ENCODE results near the gene RAB40C.

The RAB40C gene
- total RNA-seq: 12.2 to 13.9 reads per million in 2 donors

GRCh38 chr16:589658-590187 lies at the start of gene RAB40C:
Gene RAB40C, plus strand, starts transcription at chr16:590066. Its CDS starts 226 bp downstream, at chr16:590292.
- DNase-seq: peak; percentile 98 to 99 (median 99)

GRCh38 chr16:540645-541340 lies 49.1 kb upstream of the RAB40C start:
- no peak for DNase-seq

- DNase-seq: no peak
Observed at GRCh38 chr16:543301-544164, 46.3 kb upstream of the RAB40C start.

- no peak for DNase-seq
Observed at GRCh38 chr16:544517-544916, 45.3 kb upstream of the RAB40C start.

- peak in 4 of 5 experiments; percentile 20 to 66 (median 40) for DNase-seq
Observed at GRCh38 chr16:546909-547770, 42.7 kb upstream of the RAB40C start.

GRCh38 chr16:548586-548985 lies 41.3 kb upstream of the RAB40C start:
- DNase-seq: no peak

- no peak for DNase-seq
Observed at GRCh38 chr16:549544-550263, 40.2 kb upstream of the RAB40C start.

GRCh38 chr16:551210-551609 lies 38.7 kb upstream of the RAB40C start:
- DNase-seq: no peak

GRCh38 chr16:552171-552570 lies 37.7 kb upstream of the RAB40C start:
- DNase-seq: no peak

- DNase-seq: no peak
Observed at GRCh38 chr16:553601-554296, 36.1 kb upstream of the RAB40C start.

- DNase-seq: no peak
Observed at GRCh38 chr16:554297-554621, 35.6 kb upstream of the RAB40C start.

- DNase-seq: no peak
Observed at GRCh38 chr16:554640-555365, 35.1 kb upstream of the RAB40C start.

GRCh38 chr16:555528-556473 lies 34.1 kb upstream of the RAB40C start:
- DNase-seq: no peak

GRCh38 chr16:556474-557173 lies 33.2 kb upstream of the RAB40C start:
- no peak for DNase-seq

- DNase-seq: no peak
Observed at GRCh38 chr16:557463-558297, 32.2 kb upstream of the RAB40C start.

- DNase-seq: no peak
Observed at GRCh38 chr16:558298-559020, 31.4 kb upstream of the RAB40C start.

GRCh38 chr16:559021-559380 lies 30.9 kb upstream of the RAB40C start:
- DNase-seq: no peak

All from T-helper 2 cell (primary cell).